GM21447 (cell line): ENCODE results near the gene TDRD9.

Experiments used
- ATAC-seq: cut with Tn5 transposase; IDR thresholded peaks from one replicate; pipeline ENCODE4 v1.9.1; 2021; ENCODE audit not compliant: unreplicated experiment

The TDRD9 gene

DNA sequence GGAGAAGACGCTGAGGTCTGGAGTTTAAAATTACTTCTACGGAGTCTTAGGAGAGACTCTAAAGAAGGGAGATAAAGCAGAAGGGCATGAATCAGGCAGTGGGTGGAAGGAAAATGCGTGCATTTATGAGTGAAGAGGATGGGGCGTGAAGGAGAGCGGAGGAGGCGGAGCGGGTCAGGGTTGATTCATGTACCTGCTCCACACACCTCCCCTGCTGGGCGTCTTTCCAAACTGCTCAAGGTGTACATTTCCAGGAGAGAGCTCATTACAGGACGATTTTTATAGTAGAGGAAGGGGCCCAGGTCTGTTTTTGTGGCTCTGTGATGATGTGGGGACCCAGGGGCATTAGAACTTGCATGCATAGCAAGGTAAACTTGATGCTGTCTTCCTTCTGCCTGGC lies 92.2 kb downstream of the TDRD9 start:
- ATAC-seq, result no peak

DNA sequence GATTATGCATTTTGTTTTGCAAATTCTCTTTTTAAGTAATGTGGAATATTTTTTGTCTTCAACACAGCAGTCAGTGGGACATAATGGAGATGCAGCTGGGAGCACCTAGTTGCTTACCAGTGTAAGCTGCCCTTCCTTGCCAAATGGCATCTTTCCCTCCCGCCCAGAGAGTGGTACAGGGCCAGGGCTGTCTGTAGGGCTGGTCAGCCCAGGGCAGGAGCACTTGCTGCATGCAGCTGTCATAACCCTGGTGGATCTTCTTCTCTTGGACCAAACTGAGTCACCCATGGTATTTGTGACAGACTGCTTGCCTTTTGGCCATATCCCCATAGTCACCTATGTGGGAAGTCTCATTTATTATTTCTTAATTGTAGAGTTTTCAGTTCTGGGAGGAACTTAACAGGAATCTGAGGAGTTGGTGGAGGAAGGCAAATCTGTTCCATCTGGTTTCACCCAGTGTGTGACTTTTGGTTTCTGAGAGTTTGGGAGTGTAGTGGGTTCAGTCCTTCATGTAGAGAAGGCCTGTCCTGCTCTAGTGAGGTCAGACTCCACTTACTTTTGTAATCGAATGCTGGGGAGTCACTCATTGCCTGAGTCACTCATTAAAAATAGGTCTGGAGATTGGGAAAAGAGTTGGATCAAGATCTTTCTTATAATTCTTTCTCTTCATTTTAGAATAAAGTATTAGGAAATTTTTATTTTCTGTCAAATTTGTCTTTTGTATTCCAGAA lies 95.2 kb downstream of the TDRD9 start:
- ATAC-seq, result no peak

DNA sequence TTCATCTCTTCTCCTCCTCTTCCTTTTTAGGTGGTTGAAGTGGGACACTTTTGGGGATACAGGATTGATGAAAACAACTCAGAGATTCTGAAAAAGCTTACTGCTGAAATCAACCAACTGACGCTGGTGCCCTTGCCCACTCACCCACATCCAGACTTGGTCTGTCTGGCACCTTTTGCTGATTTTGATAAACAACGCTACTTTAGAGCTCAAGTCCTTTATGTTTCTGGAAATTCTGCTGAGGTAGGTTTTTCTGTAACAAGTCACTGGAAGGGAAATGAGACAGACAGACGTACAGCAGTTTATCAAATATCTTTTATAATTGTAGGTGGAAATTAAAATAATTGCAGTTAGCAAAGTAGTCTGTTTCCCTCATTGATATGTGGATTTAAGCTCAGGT lies 97.3 kb downstream of the TDRD9 start:
- ATAC-seq, result no peak

DNA sequence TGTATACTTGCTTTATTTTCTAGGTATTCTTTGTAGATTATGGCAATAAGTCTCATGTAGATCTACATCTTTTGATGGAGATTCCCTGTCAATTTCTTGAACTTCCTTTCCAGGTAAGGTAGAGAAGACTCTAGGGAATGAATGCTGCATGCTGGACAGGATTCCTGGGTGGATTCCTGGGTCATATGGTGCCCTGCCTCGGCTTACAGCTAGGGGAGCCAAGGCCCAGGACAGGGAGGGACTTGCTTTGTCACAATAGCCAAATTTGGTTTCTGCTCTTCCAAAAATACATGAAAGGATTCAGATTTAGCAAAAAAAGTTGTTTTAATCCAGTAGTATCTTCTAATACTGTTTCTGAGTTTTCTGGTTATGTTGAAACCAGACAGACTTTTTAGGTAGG lies 97.8 kb downstream of the TDRD9 start:
- no peak for ATAC-seq

DNA sequence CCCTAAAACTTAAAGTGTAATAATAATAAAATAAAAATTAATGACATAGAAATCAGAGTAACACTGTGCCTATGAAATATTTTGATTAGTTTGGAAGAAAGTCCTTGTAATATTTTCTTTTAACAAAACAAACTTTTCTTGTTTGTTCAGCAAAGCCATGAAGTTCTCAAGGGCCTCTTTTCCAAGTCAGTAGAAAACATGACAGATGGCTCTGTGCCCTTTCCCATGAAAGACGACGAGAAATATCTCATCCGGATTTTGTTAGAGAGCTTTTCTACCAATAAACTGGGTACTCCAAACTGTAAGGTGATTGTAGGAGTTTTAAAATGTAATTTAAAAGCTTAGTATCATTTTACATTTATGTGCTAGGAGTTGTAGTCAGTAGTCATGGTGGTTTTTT lies 102.7 kb downstream of the TDRD9 start:
- no peak for ATAC-seq

DNA sequence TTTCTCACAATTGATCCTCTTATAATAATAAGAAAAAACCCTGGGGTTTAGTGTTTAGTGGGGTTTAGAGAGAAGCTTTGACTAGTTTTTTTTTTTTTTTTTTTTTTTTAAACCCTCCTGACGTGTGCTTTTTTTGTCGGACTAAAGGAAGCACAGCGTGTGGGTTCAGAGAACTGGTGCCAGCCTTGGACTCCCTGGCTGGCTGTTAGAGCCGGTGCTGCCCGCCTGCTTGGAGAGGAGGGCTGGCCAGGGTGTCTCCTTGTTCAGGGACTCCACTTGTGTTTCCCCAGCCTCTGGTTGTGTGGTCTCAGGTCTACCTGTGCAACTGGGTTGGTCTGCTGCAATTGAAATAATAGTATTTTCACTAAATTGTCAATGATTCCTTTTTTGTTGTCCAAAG lies 103.1 kb downstream of the TDRD9 start:
- no peak for ATAC-seq

DNA sequence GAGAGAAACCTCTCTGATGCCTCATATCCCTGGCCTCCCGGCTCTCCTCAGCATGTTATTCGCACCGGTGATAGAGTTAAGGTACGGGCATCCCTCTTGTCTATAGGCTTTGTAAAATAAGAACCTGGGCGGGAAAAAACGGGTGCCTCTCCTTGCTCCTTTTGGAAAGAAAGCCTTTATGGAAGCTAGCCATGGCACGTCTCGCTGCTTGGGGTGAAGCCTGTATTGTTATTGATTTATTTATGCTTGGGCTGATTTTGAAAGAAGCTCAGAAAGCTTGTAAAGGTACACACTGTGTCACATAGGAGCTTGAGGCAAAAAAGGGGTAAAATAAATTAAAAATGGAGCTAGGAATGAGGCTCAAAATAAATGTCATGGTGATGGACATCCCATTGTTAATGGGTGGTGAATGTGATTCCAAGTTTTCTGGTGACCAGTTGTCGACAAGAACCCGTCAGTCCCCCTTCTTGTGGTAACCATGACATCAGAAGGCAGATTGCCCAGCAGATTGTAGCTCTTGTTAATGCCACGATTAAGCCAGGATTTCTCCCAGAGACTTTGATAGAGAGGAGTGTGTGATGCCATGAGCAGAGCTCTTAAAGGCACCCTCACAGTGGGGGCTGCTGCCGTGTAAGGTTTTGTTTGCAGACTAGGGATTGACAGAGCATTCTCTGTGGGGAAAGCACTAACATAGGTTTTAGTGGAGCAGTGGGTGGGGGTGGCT lies 106.9 kb downstream of the TDRD9 start:
- ATAC-seq, result no peak

DNA sequence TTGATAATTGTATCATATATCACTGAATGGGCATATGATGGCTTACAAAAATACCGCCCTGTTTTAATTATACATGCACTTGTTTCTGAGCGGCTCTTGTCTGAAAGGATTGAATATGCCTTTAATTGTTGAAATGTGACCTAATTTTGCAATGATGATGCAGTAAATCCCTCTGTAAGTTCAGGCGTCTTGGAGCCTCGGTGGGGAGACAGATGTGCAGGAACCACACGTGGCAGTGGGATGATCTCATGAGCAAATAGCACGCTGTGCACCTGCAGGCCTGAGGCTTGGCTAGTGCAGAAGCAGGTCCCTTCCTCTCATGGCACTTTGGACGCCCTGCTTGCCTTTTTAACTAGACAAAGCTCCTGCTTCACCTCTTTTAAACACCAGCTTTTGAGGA lies 108.0 kb downstream of the TDRD9 start:
- no peak for ATAC-seq

DNA sequence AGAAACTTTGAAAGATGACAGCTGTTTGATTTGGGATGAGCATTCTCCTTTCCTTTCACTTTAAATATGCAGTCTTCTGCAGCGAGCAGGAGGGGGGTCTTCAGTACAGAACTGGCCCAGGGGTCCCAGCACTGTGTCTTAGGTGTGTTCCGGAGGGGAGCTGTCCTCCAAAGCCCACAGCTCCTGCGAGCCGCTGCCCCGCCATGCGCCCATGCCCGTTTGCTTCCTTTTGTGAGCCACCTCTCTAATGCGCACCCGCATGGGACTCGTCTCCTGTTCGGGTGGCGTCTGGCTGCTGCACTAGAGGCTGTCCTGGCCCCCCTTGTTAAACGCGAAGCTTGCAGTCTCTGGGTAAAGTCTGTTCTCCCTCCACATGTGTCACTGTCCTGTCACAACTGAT lies 108.8 kb downstream of the TDRD9 start:
- ATAC-seq, result no peak

DNA sequence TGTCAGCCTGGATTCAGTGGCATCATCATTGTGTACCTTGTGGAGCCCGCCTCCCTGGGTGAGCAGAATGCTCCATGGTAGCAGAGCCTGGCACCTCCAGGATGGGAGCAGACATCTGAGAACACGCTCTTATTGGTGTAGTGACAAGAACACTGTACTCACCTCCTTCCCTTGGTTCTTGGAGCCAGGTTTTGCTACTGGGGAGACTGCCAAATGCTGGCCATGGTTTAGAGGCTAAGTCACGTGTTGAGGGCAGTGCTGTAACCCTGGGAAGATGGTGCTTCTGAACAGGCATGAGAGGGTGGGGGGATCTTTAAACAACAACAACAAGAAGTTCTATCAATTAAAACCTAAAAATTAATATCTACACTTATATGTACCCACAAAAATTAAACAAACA lies 109.6 kb downstream of the TDRD9 start:
- ATAC-seq, result no peak

DNA sequence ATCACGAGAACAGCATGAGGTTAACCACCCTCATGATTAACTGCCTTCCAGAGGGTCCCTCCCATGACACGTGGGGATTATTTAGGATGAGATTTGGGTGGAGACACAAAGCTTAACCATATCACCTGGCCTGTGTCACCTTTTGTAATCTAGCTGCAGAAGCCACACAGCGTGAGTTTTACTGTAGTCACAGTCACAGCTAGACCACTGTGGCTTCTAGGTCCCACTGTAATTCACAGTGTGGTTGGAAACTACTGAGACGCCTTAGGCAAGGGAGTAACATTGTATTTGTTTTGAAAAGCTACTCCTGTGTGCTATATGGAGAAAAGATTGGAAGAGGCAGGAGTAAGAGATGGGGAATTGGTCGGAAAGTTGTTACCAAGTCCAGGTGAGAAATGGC lies 111.0 kb downstream of the TDRD9 start:
- no peak for ATAC-seq

DNA sequence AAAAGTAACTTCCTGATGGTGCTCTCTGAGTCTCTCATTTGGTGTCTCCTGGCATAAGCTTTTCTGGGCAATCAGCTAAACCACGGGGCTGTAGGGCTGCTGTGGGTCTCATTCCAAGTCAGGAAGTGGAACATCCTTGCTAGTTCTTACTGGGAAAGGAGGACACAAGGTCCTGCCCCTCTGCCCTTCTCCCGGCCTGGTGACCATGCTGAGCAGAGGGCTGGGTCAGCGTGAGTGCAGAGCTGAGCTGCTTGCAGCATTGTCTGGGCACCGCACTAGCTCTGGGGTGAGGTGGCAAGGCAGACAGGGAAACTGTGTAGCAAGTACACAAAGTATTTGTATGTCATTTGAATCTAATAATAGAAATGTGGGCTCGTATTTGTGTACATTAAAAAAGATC lies 112.3 kb downstream of the TDRD9 start:
- no peak for ATAC-seq

DNA sequence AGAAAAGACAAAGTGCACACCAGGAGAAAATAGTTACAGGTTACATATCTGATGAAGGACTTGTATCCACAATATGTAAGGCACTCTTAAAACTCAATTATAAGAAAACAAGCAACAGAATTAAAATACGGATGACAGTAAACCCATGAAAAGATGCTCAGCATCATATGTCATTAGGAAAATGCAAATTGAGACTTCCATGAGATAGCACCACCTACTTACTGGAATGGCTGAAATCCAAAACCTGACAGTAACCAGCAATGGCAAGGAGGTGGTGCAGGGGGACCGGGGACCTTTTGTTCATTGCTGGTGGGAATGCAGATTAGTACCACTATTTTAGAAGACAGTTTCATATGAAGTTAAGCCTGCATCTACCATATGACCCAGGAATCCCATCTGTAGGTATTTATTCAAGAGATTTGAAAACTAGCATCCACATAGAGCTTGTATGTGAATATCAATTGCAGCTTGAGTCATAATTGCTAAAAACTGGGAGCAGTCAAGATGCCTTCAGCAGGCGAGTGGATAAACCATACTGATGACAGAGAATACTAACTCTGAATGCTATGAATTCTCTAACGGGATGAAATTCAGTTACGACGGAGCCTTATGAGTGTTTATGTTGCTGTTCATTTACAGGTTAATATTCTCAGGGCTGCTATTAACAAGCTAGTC lies 113.3 kb downstream of the TDRD9 start:
- no peak for ATAC-seq

DNA sequence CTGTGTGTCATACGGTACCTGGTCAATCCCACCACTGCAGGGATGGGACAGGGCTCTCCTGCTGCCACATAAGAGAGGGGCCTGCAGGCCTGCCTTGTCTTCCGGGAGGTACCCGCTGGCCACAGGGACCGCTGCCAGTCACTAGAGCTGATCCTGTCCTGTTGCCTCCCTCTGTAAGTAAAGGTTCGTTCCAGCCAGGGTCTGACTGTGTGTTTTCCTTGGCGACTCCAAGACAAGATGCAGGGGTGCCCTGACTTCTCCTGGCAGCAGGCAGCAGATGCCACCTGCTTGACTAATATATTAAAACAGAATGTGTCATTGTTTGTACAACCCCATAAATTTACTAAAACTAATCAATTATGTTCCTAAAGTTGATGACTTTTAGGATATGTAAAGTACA lies 115.8 kb downstream of the TDRD9 start:
- no peak for ATAC-seq

DNA sequence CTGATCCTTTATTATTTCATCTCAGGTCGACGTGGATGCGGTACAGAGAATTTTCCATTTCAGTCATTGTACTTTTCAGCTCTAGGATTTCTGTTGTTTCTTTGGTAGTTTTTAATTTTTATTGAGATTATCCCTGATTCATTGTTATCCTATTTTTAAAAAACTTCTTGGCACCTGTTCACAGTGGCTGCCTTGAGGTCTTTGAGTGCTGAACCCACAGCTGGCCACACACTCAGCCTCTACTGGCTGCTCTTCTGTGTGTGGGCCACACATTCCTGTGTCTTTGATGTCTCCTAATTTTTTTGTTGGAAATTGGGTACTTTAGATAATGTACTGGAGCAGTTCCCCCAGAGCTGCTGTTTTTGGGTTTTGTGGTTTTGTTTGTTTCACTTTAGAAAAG lies 119.5 kb downstream of the TDRD9 start:
- no peak for ATAC-seq

DNA sequence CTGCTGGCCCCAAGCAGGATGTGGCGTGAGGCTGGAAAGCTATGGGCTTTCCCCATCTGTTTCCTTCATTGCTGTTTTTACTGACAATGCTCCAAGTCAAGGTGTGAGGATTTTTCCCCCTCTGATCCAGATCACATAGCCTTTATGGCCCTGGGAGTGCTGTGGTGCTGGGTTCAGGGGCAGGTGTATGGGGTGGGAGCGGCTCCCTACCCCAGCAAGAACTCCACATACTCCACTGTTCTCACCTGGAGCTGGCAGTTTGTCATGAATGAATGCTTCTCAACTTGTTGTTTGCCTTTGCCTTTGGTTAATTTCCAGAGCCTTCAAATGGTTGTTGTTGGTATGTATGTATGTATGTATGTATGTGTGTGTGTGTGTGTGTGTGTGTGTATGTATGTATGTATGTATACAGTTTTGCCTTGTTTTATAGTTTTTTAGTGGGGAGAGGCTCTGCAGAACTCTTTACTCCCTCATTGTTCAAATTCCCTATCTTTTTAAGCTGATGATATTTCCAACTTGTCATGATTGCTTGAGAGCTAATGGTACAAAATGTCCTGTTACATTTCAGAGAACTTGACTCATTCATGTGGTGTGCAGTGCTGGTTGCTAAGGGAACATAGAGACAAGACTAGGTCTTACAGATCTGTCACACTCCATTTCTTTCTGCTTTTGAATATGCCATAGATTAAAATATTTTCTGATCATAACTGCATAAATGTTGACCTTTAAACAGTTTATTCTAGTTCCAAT lies 120.7 kb downstream of the TDRD9 start:
- no peak for ATAC-seq

DNA sequence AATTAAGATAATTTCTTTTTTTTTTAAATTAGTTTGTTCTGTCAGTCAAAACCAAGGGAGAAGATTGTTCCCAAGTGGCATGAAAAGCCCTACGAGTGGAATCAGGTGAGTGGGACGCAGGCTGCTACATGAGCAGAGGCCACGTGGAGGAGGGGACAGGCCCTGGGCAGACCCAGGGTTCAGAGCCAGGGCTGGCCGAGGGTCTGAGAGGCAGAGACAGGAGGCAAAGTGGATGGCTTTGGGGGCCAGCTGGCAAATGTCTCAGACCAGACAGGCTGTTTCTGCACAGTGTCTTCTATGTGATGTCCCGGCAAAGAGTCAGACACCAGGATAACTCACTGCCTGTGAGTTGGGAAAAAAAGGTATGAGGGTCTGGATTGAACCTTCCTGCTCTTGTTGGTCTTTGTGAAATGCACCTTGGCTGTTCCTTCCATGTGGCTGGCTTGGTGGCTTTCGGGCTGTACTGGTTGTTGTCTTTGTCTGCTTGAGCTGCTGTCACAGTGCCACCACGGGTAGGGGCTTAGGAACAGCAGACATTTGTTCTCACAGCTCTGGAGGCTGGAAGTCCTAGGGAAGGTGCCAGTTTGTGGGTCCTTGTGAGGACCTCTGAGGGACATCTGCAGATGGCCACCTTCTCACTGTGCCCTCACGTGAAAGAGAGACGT lies 121.5 kb downstream of the TDRD9 start:
- ATAC-seq, result no peak

DNA sequence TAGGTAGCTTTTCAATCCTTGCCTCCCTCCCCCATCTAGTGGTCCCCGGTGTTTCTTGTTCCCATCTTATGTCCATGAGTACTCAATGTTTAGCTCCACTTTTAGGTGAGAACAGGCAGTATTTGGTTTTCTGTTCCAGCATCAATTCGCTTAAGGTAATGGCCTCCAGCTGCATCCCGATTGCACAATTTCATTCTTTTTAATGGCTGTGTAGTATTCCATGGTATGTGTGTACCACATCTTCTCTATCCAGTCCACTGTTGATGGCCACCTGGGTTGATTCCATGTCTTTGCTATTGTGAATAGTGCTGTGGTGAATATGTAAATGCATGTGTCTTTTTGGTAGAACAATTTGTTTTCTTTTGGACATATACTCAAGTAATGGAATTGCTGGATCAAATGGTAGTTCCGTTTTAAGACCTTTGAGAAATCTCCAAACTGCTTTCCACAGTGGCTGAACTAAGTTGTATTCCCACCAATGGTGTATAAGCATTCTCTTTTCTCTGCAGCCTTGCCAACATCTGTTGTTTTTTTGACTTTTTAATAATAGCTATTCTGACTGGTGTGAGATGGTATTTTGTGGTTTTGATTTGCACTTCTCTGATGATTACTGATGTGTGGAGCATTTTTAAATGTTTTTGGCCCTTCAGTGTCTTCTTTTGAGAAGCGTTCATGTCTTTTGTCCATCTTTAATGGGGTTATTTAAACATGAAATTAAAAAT lies 123.0 kb downstream of the TDRD9 start:
- no peak for ATAC-seq

DNA sequence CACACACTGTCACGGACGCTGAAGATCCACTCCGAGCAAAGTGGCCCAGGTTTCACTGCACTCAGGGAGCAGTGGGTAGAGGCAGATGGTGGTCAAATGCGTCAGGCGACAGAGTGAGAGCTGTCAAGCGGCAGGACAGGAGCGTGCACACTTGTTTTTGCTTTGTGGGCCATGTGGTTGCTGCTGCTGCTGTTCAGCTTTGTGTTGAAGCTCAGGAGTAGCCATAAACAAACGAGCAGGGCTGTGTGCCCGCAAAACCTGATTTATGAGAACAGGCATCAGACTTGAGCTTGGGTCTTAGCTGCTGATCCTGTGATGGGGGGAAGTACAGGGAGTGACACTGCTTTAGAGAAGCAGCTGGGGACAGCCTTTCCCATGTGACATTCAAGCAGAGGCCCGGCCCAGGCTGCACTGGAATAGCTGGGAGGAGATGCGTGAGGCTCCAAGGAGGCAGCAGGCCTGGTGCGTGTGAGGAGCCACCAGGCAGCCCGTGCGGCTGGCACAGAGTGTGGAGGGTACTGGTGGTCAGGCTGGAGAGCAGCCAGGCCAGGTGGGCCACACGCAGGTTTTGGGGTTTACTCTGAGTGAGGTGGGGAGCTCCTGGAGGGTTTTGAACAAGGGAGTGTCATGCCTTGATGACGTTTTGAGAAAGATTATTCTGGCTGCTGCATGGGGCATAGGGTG lies 126.1 kb downstream of the TDRD9 start:
- no peak for ATAC-seq

DNA sequence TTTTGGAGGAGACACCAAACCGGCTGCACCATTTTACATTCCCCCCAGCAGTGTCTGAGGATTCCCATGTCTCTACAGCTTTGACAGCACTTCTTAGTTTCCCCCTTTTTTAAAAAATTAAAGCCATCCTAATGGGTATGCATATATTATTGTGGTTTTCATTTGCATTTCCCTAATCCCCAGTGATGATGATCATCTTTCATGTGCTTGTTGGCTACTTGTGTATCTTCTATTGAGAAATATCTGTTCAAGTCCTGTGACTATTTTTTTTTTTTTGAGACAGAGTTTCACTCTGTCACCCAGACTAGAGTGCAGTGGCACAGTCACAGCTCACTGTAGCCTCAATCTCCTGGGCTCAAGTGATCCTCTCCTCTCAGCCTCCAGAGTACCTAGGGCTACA lies 134.0 kb downstream of the TDRD9 start:
- ATAC-seq, result no peak
